Loucy (cell line): Measurements from ENCODE around the gene PNPLA7.
"Not testable (repeated sequence)": the region's sequence is repeated elsewhere in the genome, so short reads cannot be mapped to it uniquely, and the experiment has no call there.

Experiments
- H2AFZ ChIP-seq: fragments of 200-600 bp; sonication (generic); 2 replicates; pipeline ENCODE4 v1.6.0; 2016; ENCODE audit warnings: antibody characterized with exemption, mild to moderate bottlenecking, low read length, moderate library complexity
- H3F3A ChIP-seq: fragments of 200-600 bp; 2 replicates; pipeline ENCODE4 v1.6.0; 2016; ENCODE audit warnings: antibody characterized with exemption, low read depth, mild to moderate bottlenecking
- H3K27me3 ChIP-seq: fragments of 200-600 bp; sonication (generic); 2 replicates; pipeline ENCODE4 v1.6.1; 2014; ENCODE audit warnings: low read length, mild to moderate bottlenecking; ENCODE audit not compliant: insufficient read depth, poor library complexity, severe bottlenecking
- H3K36me3 ChIP-seq: fragments of 200-600 bp; sonication (generic); 2 replicates; pipeline ENCODE4 v1.6.1; 2016; ENCODE audit warnings: low read length; ENCODE audit not compliant: insufficient read depth
- H3K4me1 ChIP-seq: fragments of 200-600 bp; sonication (generic); 2 replicates; pipeline ENCODE4 v1.5.1; 2014; ENCODE audit warnings: low read length, mild to moderate bottlenecking; ENCODE audit not compliant: insufficient read depth, poor library complexity, severe bottlenecking
- H3K4me2 ChIP-seq: fragments of 200-600 bp; sonication (generic); 2 replicates; pipeline ENCODE4 v1.6.0; 2014; ENCODE audit warnings: antibody characterized with exemption, low read length, low read depth, mild to moderate bottlenecking; ENCODE audit not compliant: poor library complexity, severe bottlenecking
- H3K4me3 ChIP-seq: fragments of 200-600 bp; sonication (generic); 2 replicates; pipeline ENCODE4 v1.5.1; 2014; ENCODE audit warnings: low read length, mild to moderate bottlenecking, mixed read lengths; ENCODE audit not compliant: poor library complexity, severe bottlenecking
- H3K79me2 ChIP-seq: fragments of 200-600 bp; sonication (generic); 2 replicates; pipeline ENCODE4 v1.6.1; 2014; ENCODE audit warnings: low read length; ENCODE audit not compliant: insufficient read depth
- H3K9ac ChIP-seq: fragments of 200-600 bp; sonication (generic); 2 replicates; pipeline ENCODE4 v1.6.0; 2014; ENCODE audit warnings: mild to moderate bottlenecking, low read depth, low read length, moderate library complexity; ENCODE audit not compliant: poor library complexity, severe bottlenecking
- H3K9me2 ChIP-seq: fragments of 200-600 bp; sonication (generic); replicated peaks from 2 replicates; pipeline ENCODE4 v1.6.1; 2016; ENCODE audit warnings: low read depth, low read length, mixed read lengths
- H3K9me3 ChIP-seq: fragments of 200-600 bp; sonication (generic); 2 replicates; pipeline ENCODE4 v1.6.1; 2014; ENCODE audit warnings: mild to moderate bottlenecking, antibody characterized with exemption, low read length, low read depth; ENCODE audit not compliant: insufficient read depth
- H4K20me1 ChIP-seq: fragments of 200-600 bp; sonication (generic); 2 replicates; pipeline ENCODE4 v1.6.0; 2014; ENCODE audit warnings: antibody characterized with exemption, low read length, mild to moderate bottlenecking; ENCODE audit not compliant: insufficient read depth, poor library complexity, severe bottlenecking
- EZH2phosphoT487 ChIP-seq: fragments of 200-600 bp; IDR thresholded peaks from 2 replicates; pipeline ENCODE4 v1.6.1; 2018; ENCODE audit warnings: antibody characterized with exemption, mild to moderate bottlenecking, moderate library complexity, borderline replicate concordance
- TF ChIP-seq, protein P1 (sequence below): fragments of 200-600 bp; sonication (generic); conservative IDR thresholded peaks from 2 replicates; pipeline ENCODE4 v1.5.1; 2014; ENCODE audit warnings: mild to moderate bottlenecking, antibody characterized with exemption, low read length

The PNPLA7 gene

DNA sequence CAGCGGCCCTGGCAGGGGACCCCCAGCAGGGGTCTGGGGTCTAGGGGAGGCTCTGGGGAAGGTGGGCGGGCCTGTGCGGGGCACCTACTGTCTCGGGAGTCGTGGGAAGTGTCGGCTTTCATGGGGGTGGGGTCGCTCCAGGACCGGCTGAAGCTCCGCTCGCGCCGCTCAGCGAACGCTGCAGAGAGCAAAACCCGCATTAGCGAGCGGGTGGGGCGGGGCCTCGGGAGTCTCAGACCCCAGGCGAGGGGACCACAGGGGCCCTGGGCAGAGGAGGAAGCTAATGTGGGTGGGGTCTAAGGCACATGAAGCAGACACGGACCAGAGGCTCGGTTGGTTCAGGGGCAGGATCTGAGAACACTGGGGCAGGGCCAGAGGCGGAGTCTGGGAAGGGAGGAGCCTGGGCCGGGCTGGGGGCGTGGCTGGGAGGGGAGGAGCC is 96.5 kb downstream of the PNPLA7 start:
- no peak overlapping the region for H3K9ac ChIP-seq
- H3K79me2 ChIP-seq: no peaks in the 10 kb centered on the region
- no peak overlapping the region for H2AFZ ChIP-seq
- no peaks in the 10 kb centered on the region for H3K36me3 ChIP-seq
- no peaks in the 10 kb centered on the region for H3K9me2 ChIP-seq
- H3K4me1 ChIP-seq: peaks cover 6% of the 10 kb centered on the region
- no peak overlapping the region for H3K4me3 ChIP-seq
- no peak overlapping the region for H3K4me2 ChIP-seq
- TF ChIP-seq EZH2phosphoT487: no peak
- no peaks in the 10 kb centered on the region for H3F3A ChIP-seq
- no peaks in the 10 kb centered on the region for H4K20me1 ChIP-seq
- no peaks in the 10 kb centered on the region for H3K27me3 ChIP-seq
- no peaks in the 10 kb centered on the region for H3K9me3 ChIP-seq

DNA sequence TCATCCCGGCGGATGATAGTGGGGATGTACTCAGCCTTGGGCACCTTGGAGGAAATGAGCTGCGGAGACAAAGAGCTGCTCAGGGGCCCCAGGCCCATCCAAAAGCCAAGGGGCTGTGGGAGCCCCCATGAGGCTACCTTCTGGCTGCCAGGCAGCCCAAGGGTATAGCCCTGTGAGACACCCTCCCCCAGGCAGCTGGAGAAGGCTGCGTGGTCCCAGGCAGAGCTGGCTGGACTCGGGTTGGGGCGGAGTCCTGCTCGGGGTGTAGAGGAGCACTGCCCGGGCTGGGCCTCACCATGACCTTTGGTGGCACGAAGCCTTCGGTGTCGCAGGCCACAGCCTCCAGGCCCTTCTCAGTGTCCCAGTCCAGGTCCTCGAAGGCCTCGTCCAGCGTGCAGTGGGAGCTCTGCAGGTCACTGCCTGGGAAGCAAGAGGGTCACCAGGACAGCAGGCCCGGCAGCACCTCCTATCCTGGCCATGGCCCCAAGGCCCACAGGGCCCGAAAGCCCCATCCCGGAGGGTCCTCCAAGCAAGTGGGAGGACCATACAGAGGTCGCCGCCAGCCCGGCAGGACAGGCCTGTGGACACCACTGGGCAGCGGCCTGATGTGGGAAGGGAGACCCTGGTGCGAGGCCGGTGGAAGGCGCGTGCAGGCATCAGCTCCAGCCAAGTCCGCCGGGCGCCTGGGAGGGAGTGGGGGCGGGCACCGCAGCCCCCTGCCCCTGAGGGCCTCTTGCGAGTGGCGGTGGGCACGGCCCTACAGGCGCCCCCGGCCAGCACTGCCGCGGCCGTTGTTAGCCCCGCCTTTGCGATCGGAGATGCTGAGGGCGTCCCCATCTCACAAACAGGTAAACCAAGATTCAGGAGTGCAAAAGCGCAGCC is 97.2 kb downstream of the PNPLA7 start:
- no peak overlapping the region for H3K4me3 ChIP-seq
- H2AFZ ChIP-seq: no peak overlapping the region
- no peaks in the 10 kb centered on the region for H3K9me2 ChIP-seq
- peaks cover 6% of the 10 kb centered on the region for H3K4me1 ChIP-seq
- H3F3A ChIP-seq: no peaks in the 10 kb centered on the region
- no peaks in the 10 kb centered on the region for H3K79me2 ChIP-seq
- H3K9me3 ChIP-seq: no peaks in the 10 kb centered on the region
- TF ChIP-seq, protein P1, sequence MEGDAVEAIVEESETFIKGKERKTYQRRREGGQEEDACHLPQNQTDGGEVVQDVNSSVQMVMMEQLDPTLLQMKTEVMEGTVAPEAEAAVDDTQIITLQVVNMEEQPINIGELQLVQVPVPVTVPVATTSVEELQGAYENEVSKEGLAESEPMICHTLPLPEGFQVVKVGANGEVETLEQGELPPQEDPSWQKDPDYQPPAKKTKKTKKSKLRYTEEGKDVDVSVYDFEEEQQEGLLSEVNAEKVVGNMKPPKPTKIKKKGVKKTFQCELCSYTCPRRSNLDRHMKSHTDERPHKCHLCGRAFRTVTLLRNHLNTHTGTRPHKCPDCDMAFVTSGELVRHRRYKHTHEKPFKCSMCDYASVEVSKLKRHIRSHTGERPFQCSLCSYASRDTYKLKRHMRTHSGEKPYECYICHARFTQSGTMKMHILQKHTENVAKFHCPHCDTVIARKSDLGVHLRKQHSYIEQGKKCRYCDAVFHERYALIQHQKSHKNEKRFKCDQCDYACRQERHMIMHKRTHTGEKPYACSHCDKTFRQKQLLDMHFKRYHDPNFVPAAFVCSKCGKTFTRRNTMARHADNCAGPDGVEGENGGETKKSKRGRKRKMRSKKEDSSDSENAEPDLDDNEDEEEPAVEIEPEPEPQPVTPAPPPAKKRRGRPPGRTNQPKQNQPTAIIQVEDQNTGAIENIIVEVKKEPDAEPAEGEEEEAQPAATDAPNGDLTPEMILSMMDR: no peak
- TF ChIP-seq EZH2phosphoT487: no peak
- H3K9ac ChIP-seq: no peak overlapping the region
- H4K20me1 ChIP-seq: no peaks in the 10 kb centered on the region
- H3K36me3 ChIP-seq: no peaks in the 10 kb centered on the region
- no peaks in the 10 kb centered on the region for H3K27me3 ChIP-seq
- H3K4me2 ChIP-seq: no peak overlapping the region

DNA sequence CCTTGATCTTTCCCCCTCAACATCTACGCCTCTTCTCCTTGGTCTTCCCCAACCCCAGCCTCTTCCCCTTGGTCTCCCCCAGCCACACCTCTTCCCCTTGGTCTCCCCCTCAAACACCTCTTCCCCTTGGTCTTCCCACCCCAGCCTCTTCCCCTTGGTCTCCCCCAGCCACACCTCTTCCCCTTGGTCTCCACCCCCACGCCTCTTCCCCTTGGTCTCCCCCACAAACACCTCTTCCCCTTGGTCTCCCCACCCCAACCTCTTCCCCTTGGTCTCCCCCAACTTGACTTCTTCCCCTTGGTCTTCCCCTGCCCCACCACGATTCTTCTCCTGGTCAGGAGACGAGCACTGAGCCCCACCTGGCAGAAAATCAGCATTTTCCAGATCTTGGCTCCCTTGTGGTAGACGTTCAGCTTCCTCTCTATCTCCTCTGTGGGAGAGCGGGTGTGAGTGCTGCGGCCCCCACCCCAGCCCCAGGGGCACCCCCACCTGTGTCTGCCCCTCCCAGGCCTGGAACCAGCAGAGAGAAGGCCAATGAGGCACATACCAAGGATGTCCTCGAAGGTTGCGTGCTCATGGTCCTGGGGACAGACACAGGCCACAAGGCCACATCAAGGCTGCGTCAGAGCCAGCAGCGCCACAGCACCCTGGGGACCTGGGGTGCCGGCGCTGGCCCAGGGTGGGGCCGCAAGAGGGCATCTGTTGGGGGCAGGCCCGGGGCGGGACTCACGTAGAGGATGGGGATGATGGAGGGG is 98.0 kb downstream of the PNPLA7 start:
- no peak overlapping the region for H2AFZ ChIP-seq
- no peaks in the 10 kb centered on the region for H3K9me3 ChIP-seq
- H3F3A ChIP-seq: no peaks in the 10 kb centered on the region
- H3K27me3 ChIP-seq: no peaks in the 10 kb centered on the region
- no peaks in the 10 kb centered on the region for H3K9me2 ChIP-seq
- H3K79me2 ChIP-seq: no peaks in the 10 kb centered on the region
- no peak overlapping the region for H3K4me3 ChIP-seq
- no peak overlapping the region for H3K4me2 ChIP-seq
- no peak for TF ChIP-seq EZH2phosphoT487
- TF ChIP-seq, protein P1: no peak
- H3K36me3 ChIP-seq: no peaks in the 10 kb centered on the region
- H3K4me1 ChIP-seq: peaks cover 6% of the 10 kb centered on the region
- H3K9ac ChIP-seq: no peak overlapping the region
- no peaks in the 10 kb centered on the region for H4K20me1 ChIP-seq

DNA sequence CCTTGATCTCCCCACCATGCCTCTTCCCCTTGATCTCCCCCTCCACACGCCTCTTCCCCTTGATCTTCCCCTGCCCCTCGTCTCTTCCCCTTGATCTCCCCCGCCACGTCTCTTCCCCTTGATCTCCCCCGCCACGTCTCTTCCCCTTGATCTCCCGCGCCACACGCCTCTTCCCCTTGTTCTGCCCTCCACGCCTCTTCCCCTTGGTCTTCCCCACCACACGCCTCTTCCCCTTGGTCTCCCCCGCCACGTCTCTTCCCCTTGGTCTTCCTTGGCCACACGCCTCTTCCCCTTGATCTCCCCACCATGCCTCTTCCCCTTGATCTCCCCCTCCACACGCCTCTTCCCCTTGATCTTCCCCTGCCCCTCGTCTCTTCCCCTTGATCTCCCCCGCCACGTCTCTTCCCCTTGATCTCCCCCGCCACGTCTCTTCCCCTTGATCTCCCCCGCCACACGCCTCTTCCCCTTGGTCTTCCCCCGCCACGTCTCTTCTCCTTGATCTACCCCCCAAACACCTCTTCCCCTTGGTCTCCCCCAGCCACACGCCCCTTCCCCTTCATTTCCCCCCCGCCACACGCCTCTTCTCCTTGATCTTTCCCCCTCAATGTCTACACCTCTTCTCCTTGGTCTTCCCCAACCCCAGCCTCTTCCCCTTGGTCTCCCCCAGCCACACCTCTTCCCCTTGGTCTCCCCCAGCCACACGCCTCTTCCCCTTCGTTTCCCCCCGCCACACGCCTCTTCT is 98.8 kb downstream of the PNPLA7 start:
- H3F3A ChIP-seq, H3K4me3 ChIP-seq, H3K79me2 ChIP-seq, H2AFZ ChIP-seq, H3K9me3 ChIP-seq, H3K9ac ChIP-seq, H3K27me3 ChIP-seq, H3K4me1 ChIP-seq, H3K9me2 ChIP-seq, H3K4me2 ChIP-seq, H4K20me1 ChIP-seq, H3K36me3 ChIP-seq: not testable (repeated sequence)

DNA sequence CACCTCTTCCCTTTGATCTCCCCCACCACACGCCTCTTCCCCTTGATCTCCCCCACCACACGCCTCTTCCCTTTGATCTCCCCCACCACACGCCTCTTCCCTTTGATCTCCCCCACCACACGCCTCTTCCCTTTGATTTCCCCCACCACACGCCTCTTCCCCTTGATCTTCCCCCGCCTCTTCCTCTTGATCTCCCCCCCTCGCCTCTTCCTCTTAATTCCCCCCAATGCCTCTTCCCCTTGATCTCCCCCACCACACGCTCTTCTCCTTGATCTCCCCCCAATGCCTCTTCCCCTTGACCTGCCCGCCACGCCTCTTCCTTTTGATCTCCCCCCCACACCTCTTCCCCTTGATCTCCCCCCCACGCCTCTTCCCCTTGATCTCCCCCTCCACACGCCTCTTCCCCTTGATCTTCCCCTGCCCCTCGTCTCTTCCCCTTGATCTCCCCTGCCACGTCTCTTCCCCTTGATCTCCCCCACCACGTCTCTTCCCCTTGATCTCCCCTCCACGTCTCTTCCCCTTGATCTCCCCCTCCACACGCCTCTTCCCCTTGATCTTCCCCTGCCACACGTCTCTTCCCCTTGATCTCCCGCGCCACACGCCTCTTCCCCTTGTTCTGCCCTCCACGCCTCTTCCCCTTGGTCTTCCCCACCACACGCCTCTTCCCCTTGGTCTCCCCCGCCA is 99.5 kb downstream of the PNPLA7 start:
- H4K20me1 ChIP-seq, H3K79me2 ChIP-seq, H3K4me1 ChIP-seq, H3K9me2 ChIP-seq, H2AFZ ChIP-seq, H3F3A ChIP-seq, H3K4me3 ChIP-seq, H3K36me3 ChIP-seq, H3K9ac ChIP-seq, H3K27me3 ChIP-seq, H3K9me3 ChIP-seq: not testable (repeated sequence)
- peak overlapping the region; percentile 20 for H3K4me2 ChIP-seq
